ENCODE results near the gene TMEFF2.

Gene TMEFF2

DNA sequence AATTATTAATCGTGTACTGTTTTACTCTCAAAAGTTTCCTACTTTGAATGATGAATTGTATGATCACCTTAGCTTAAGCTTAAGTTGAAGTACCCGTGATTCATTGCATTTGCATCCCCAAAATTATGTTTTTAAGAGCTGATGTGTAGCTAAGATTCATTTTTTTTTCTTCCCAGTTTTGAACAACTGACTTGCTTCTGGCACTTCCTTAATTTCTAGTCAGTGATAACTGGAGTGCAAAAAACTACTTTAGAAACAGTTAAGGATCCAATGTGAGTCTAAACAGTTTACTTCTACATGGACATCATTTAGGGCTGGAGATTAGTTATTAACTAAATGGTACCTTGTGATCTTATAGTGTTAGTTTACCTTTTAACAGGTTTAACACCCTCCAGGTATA is 223.9 kb downstream of the TMEFF2 start:
- no peak for DNase-seq (ENCODE audit: low read depth, low spot score)
- ChIA-PET POLR2A (no interaction called here), CTCF (no interaction called here)
- no peak for TF ChIP-seq CTCF (IDR thresholded peaks at IDR 0.05; ENCODE audit: insufficient read depth, low read length, missing control alignments)
- no peak overlapping the region for H3K4me3 ChIP-seq (ENCODE audit: low read depth, low read length)

DNA sequence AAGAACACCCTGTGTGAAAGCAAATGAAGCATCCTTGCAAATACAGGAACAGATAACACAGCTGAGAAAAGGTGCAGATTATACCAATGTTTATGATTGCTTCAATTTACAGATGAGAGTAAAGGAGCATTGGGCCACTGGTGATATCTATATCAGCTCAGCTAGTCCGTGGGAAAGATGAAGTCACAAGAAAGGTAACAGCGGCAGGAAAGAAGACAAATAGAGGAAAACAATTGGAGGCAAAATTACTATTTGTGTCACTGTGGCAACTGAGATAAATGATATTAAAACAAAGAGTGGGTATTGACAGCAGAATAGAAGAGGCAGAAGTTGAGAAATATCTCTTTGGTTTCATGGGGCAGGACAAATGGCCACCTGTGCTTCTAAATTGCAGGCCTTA is 226.6 kb downstream of the TMEFF2 start:
- H3K4me3 ChIP-seq (ENCODE audit: low read depth, low read length): no peak overlapping the region
- no peak for TF ChIP-seq CTCF (IDR thresholded peaks at IDR 0.05; ENCODE audit: insufficient read depth, low read length, missing control alignments)
- DNase-seq (ENCODE audit: low read depth, low spot score): no peak
- CTCF ChIA-PET: no interaction called here
- POLR2A ChIA-PET: no interaction called here

DNA sequence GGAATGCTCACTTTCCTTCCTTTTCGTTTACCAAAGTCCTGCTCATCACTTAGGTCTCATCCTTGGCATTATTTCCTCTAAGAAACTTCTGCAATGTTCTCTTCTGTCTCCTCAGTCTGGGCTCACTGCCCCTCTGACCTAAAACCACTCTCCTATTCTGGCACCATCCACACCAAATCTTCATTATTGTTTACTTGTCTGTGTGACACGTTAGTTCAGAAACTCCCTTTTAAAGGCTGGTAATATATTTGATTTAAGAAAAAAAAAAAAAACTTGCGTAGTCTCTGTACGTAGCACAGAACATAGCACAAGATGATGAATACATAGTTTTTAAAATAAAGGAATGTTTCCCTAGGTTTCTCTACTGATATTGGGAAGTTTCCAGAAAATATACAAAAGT is 229.0 kb downstream of the TMEFF2 start:
- CTCF ChIA-PET: no interaction called here
- POLR2A ChIA-PET: no interaction called here
- DNase-seq (ENCODE audit: low read depth, low spot score): no peak
- H3K4me3 ChIP-seq (ENCODE audit: low read depth, low read length): no peak overlapping the region
- no peak for TF ChIP-seq CTCF (IDR thresholded peaks at IDR 0.05; ENCODE audit: insufficient read depth, low read length, missing control alignments)

DNA sequence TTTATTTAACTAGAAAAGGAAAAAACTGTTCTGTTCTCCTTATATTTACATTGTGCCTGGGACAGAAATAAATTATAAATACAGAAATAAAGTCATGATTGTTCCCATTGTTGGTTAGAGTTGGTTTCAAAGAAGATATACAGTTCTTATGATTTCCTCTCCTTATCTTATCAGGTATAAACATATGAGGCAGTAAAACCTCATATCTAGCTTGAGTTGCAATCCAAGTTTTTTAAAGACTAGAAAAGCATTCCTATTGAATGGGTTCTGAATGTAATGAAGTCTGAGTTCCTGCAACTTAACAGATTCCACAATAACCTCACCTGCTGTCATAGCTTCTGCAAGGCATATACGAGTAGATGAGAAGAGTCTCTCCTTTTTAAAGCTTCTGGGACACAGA is 233.2 kb downstream of the TMEFF2 start:
- no peak overlapping the region for H3K4me3 ChIP-seq (ENCODE audit: low read depth, low read length)
- DNase-seq (ENCODE audit: low read depth, low spot score): no peak
- ChIA-PET POLR2A (no interaction called here), CTCF (no interaction called here)
- TF ChIP-seq CTCF (IDR thresholded peaks at IDR 0.05; ENCODE audit: insufficient read depth, low read length, missing control alignments): no peak

DNA sequence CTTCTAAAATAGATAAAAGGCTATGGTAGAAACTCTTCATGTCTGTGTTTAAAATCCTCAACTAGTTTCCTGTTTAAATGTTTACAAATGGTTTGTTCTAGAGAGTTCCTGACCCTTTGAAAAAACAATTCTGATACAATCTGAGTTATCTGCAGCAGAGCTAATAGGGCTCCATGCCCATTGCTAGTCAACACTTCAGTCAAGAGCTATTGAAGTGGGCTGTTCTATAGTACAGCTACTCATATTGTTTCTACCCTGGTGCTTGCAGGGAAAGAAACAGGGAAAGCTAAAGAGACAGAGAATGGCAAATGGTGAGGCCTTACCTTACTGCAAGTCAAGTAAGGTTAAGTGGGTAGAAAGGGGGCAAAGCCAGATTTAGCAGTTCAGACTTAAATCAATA is 235.5 kb downstream of the TMEFF2 start:
- no peak for DNase-seq (ENCODE audit: low read depth, low spot score)
- CTCF ChIA-PET: interaction anchor here (2.9 kb wide), 1 partner anchor 203 kb away, joined by 6 read pairs; no protein-coding TSS in a partner anchor
- POLR2A ChIA-PET: no interaction called here
- TF ChIP-seq CTCF (IDR thresholded peaks at IDR 0.05; ENCODE audit: insufficient read depth, low read length, missing control alignments): no peak
- no peak overlapping the region for H3K4me3 ChIP-seq (ENCODE audit: low read depth, low read length)

- CTCF ChIA-PET: interaction anchor here (2.9 kb wide), 1 partner anchor 204 kb away, joined by 6 read pairs; no protein-coding TSS in a partner anchor
- no peak for TF ChIP-seq CTCF (IDR thresholded peaks at IDR 0.05; ENCODE audit: insufficient read depth, low read length, missing control alignments)
- no peak overlapping the region for H3K4me3 ChIP-seq (ENCODE audit: low read depth, low read length)
- POLR2A ChIA-PET: no interaction called here
- DNase-seq (ENCODE audit: low read depth, low spot score): no peak
Measured at GRCh38 chr2:191957996-191958860, 236.5 kb downstream of the TMEFF2 start.
